ENCODE measurements around the gene MYBPC1.

DNA sequence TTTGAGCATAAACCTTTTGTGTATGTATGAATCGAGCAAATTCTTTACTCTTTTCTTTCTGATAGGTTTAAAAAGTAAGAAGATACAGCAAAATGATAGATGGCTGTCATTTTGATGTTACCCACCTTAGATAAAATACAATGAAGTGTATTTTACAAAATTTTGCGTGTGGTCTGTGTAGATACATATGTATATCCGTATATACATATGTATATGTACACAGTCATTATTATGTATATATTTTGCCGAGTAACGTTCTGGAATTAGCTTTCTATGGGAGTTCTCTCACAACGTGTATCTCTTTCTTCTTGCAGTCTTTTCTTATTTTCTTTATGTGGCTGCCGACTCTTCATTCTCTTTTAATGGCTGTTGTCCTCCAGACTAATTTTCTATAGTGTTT, 70.2 kb downstream of the MYBPC1 start:
- TF ChIP-seq, protein P1, sequence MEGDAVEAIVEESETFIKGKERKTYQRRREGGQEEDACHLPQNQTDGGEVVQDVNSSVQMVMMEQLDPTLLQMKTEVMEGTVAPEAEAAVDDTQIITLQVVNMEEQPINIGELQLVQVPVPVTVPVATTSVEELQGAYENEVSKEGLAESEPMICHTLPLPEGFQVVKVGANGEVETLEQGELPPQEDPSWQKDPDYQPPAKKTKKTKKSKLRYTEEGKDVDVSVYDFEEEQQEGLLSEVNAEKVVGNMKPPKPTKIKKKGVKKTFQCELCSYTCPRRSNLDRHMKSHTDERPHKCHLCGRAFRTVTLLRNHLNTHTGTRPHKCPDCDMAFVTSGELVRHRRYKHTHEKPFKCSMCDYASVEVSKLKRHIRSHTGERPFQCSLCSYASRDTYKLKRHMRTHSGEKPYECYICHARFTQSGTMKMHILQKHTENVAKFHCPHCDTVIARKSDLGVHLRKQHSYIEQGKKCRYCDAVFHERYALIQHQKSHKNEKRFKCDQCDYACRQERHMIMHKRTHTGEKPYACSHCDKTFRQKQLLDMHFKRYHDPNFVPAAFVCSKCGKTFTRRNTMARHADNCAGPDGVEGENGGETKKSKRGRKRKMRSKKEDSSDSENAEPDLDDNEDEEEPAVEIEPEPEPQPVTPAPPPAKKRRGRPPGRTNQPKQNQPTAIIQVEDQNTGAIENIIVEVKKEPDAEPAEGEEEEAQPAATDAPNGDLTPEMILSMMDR (conservative IDR thresholded peaks at IDR 0.05; ENCODE audit: low read depth, low read length) = no peak
- TF ChIP-seq POLR2A (IDR thresholded peaks at IDR 0.05; ENCODE audit: low read depth, low read length) (no peak), SMC3 (IDR thresholded peaks at IDR 0.05; ENCODE audit: low read depth, low read length) (no peak), BHLHE40 (IDR thresholded peaks at IDR 0.05; ENCODE audit: low read depth, low read length) (no peak), MXI1 (IDR thresholded peaks at IDR 0.05; ENCODE audit: borderline replicate concordance, low read depth, low read length) (no peak), CEBPB (IDR thresholded peaks at IDR 0.05; ENCODE audit: low read depth, low read length) (no peak)
- TF ChIP-seq, protein P2, sequence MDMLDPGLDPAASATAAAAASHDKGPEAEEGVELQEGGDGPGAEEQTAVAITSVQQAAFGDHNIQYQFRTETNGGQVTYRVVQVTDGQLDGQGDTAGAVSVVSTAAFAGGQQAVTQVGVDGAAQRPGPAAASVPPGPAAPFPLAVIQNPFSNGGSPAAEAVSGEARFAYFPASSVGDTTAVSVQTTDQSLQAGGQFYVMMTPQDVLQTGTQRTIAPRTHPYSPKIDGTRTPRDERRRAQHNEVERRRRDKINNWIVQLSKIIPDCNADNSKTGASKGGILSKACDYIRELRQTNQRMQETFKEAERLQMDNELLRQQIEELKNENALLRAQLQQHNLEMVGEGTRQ (IDR thresholded peaks at IDR 0.05; ENCODE audit: low read depth, low read length) = no peak

Measured in IMR-90 (cell line).